GM12878 (cell line): Measurements from ENCODE around the gene NUP85. TPM values are rescaled to one million over a fixed set of nuclear protein-coding genes. Genes with fewer than 3 reads are reported as not detected.

Source experiments
- ATAC-seq: fragments of 200-7000 bp; cut with Tn5 transposase; 3 replicates; pipeline ENCODE4 v1.9.1; 2020; ENCODE audit warnings: mild to moderate bottlenecking, moderate library complexity
- BruUV-seq: library from RNA; stranded (reverse); fragments of 400-500 nt; replicated peaks from 2 replicates; lab custom pipeline; 2021; lab: Mats Ljungman, UMichigan
- CTCF ChIA-PET: fragments of 300-600 bp; sonication (Branson Sonifier 250); formaldehyde crosslinking; extraction: SDS; loops from one replicate; lab custom pipeline; 2021; ENCODE audit warnings: inconsistent platforms; lab: Yijun Ruan, JAX
- POLR2A ChIA-PET: fragments of 350-600 bp; formaldehyde crosslinking; extraction: SDS; loops from one replicate; lab custom pipeline; 2021; ENCODE audit warnings: inconsistent platforms; lab: Charles Lee
- RAD21 ChIA-PET: fragments of 300-600 bp; sonication (Branson Sonifier 250); formaldehyde crosslinking; loops from one replicate; lab custom pipeline; 2023; ENCODE audit warnings: antibody characterized with exemption; ENCODE audit not compliant: unreplicated experiment; lab: Charles Lee
- SMC1A ChIA-PET: fragments of 300-600 bp; sonication (Branson Sonifier 250); formaldehyde crosslinking; loops from one replicate; lab custom pipeline; 2023; ENCODE audit not compliant: unreplicated experiment, uncharacterized antibody; lab: Charles Lee
- DNase-seq: peaks from one replicate; pipeline ENCODE4 v3.0.0-alpha.2; 2011; ENCODE audit warnings: low read depth, low spot score
- FAIRE-seq: peaks from 3 replicates; lab custom pipeline; 2011; peaks lifted over from hg19 to GRCh38; lab: Jason Lieb, UNC
- H2AFZ ChIP-seq: 2 replicates; pipeline ENCODE4 v1.6.0; 2011; ENCODE audit warnings: low read depth, low read length, control low read depth; ENCODE audit not compliant: control insufficient read depth
- H3K27ac ChIP-seq: 2 replicates; pipeline ENCODE4 v1.5.1; 2011; ENCODE audit warnings: control low read depth; ENCODE audit not compliant: control insufficient read depth, insufficient read depth
- H3K27me3 ChIP-seq, 2 experiments: replicated peaks in 1 of 2; 2 replicates each; pipeline versions ENCODE4 v1.6.0 to v1.6.1; 2011; ENCODE audit warnings: low read length in 1 of 2; ENCODE audit not compliant: control insufficient read depth in 2 of 2, insufficient read depth in 2 of 2
- H3K36me3 ChIP-seq, 2 experiments: 2 replicates each; pipeline ENCODE4 v1.5.1; 2011; ENCODE audit warnings: low read length in 1 of 2; ENCODE audit not compliant: control insufficient read depth in 2 of 2, insufficient read depth in 2 of 2
- H3K4me1 ChIP-seq: 2 replicates; pipeline ENCODE4 v1.6.1; 2011; ENCODE audit warnings: mild to moderate bottlenecking, low read length, moderate library complexity, mixed read lengths; ENCODE audit not compliant: control insufficient read depth, insufficient read depth
- H3K4me2 ChIP-seq: 2 replicates; pipeline ENCODE4 v1.6.0; 2011; ENCODE audit warnings: control low read depth; ENCODE audit not compliant: control insufficient read depth, insufficient read depth
- H3K4me3 ChIP-seq: fragments of 200-600 bp; sonication (generic); 2 replicates; pipeline ENCODE4 v1.5.1; 2016
- H3K79me2 ChIP-seq: 2 replicates; pipeline ENCODE4 v1.6.0; 2011; ENCODE audit warnings: low read length; ENCODE audit not compliant: control insufficient read depth, insufficient read depth
- H3K9ac ChIP-seq: 2 replicates; pipeline ENCODE4 v1.8.0; 2011; ENCODE audit warnings: low read length, control low read depth, mixed read lengths; ENCODE audit not compliant: control insufficient read depth, insufficient read depth
- H3K9me3 ChIP-seq: replicated peaks from 3 replicates; pipeline ENCODE4 v1.5.1; 2011; ENCODE audit warnings: mild to moderate bottlenecking, low read length; ENCODE audit not compliant: control insufficient read depth, insufficient read depth
- H4K20me1 ChIP-seq: 2 replicates; pipeline ENCODE4 v1.6.0; 2011; ENCODE audit not compliant: control insufficient read depth, insufficient read depth
- BCL11A ChIP-seq: IDR thresholded peaks from 2 replicates; pipeline ENCODE4 v1.6.1; 2011; ENCODE audit warnings: low read depth, low read length
- CBX3 ChIP-seq: fragments of 200-600 bp; sonication (generic); IDR thresholded peaks from 2 replicates; pipeline ENCODE4 v1.6.1; 2016; ENCODE audit warnings: low read depth, borderline replicate concordance
- CHD1 ChIP-seq: IDR thresholded peaks from 2 replicates; pipeline ENCODE4 v1.6.1; 2012; ENCODE audit warnings: low read depth, low read length, improper control_type of control experiment
- GATAD2B ChIP-seq: fragments of 450-650 bp; conservative IDR thresholded peaks from 2 replicates; pipeline ENCODE4 v1.6.1; 2017; ENCODE audit warnings: low read depth, mild to moderate bottlenecking, moderate library complexity
- KLF5 ChIP-seq: fragments of 450-650 bp; IDR thresholded peaks from 2 replicates; pipeline ENCODE4 v1.6.1; 2014; ENCODE audit warnings: mild to moderate bottlenecking; ENCODE audit not compliant: partially characterized antibody
- NBN ChIP-seq: fragments of 450-650 bp; IDR thresholded peaks from 2 replicates; pipeline ENCODE4 v1.6.1; 2016
- PAX8 ChIP-seq: fragments of 450-650 bp; IDR thresholded peaks from 2 replicates; pipeline ENCODE4 v1.6.1; 2017; ENCODE audit warnings: mild to moderate bottlenecking, moderate library complexity
- POU2F2 ChIP-seq: IDR thresholded peaks from 3 replicates; pipeline ENCODE4 v1.6.1; 2011; ENCODE audit warnings: low read depth, mild to moderate bottlenecking, low read length, borderline replicate concordance
- RB1 ChIP-seq: fragments of 450-650 bp; formaldehyde crosslinking; IDR thresholded peaks from 2 replicates; pipeline ENCODE4 v1.6.1; 2017; ENCODE audit warnings: mild to moderate bottlenecking, borderline replicate concordance
- RELA ChIP-seq: fragments of 450-650 bp; IDR thresholded peaks from 2 replicates; pipeline ENCODE4 v1.8.0; 2014; ENCODE audit warnings: borderline replicate concordance; ENCODE audit not compliant: partially characterized antibody
- RUNX3 ChIP-seq: IDR thresholded peaks from 2 replicates; pipeline ENCODE4 v1.6.1; 2012; ENCODE audit warnings: low read length, inconsistent platforms
- TCF12 ChIP-seq: IDR thresholded peaks from 2 replicates; pipeline ENCODE4 v1.6.1; 2011; ENCODE audit warnings: low read depth, mild to moderate bottlenecking, low read length
- TCF3 ChIP-seq: IDR thresholded peaks from 2 replicates; pipeline ENCODE4 v1.6.1; 2012; ENCODE audit warnings: low read depth, mild to moderate bottlenecking, low read length, borderline replicate concordance; ENCODE audit not compliant: insufficient read depth
- ZBED1 ChIP-seq: IDR thresholded peaks from 2 replicates; pipeline ENCODE4 v1.6.1; 2016; ENCODE audit warnings: borderline replicate concordance
- ZNF207 ChIP-seq: fragments of 450-650 bp; IDR thresholded peaks from 2 replicates; pipeline ENCODE4 v1.6.1; 2014; ENCODE audit warnings: antibody characterized with exemption, mild to moderate bottlenecking, borderline replicate concordance
- ZNF622 ChIP-seq: fragments of 450-650 bp; IDR thresholded peaks from 2 replicates; pipeline ENCODE4 v1.6.1; 2017; ENCODE audit warnings: mild to moderate bottlenecking, inconsistent platforms
- WGBS: methylation state at CpG from one replicate; pipeline ENCODE4 v1.1.6; 2016; ENCODE audit warnings: low lambda C conversion rate; ENCODE audit not compliant: insufficient replicate concordance, insufficient coverage; ENCODE audit errors: missing lambda C conversion rate; 5-methylcytosine and 5-hydroxymethylcytosine counted together
- in situ Hi-C: fragments of 300-500 bp; cut with MboI; formaldehyde crosslinking; loops from 9 replicates; pipeline ENCODE4 v1.14.3; 2018; ENCODE audit warnings: mixed read lengths
- intact Hi-C: fragments of 100-400 bp; cut with micrococcal nuclease; formaldehyde crosslinking; loops from one replicate; pipeline ENCODE4 v1.14.2; 2022; ENCODE audit not compliant: unreplicated experiment
- polyA plus RNA-seq, 11 experiments: library from polyadenylated mRNA; depleted of rRNA in 4 of 11; unstranded in 6 of 11; stranded (reverse) in 5 of 11; fragments of >200 nt; fragmentation: Nextera tagmentation in 4 of 11; fragmentation: Illumina TruSeq in 1 of 11; extraction: Ambion mirVana in 4 of 11; extraction: Trizol in 1 of 11; gene quantifications; 1 replicate in 1 of 11; 2 replicates in 10 of 11; pipeline versions ENCODE4 v1.2.1 to v1.2.3, GENCODE V29; 2011 to 2016; ENCODE audit warnings: inconsistent platforms in 2 of 11, missing spikeins in 2 of 11, low read depth in 1 of 11
- total RNA-seq, 4 experiments: library from RNA; depleted of rRNA in 3 of 4; stranded (reverse); fragments of >200 nt in 3 of 4; fragmentation: Illumina TruSeq in 1 of 4; extraction: Trizol in 1 of 4; gene quantifications; 2 replicates each; pipeline versions ENCODE4 v1.2.1 to v1.2.3, GENCODE V29; 2013 to 2021
- TF ChIP-seq, protein P1 (sequence below): IDR thresholded peaks from 2 replicates; pipeline ENCODE4 v1.6.1; 2012; ENCODE audit warnings: low read depth, low read length, improper control_type of control experiment
- TF ChIP-seq, protein P2 (sequence below): fragments of 450-650 bp; IDR thresholded peaks from 2 replicates; pipeline ENCODE4 v1.6.1; 2017; ENCODE audit warnings: antibody characterized with exemption, mild to moderate bottlenecking, moderate library complexity
- TF ChIP-seq, protein P3 (sequence below): IDR thresholded peaks from 2 replicates; pipeline ENCODE4 v1.6.1; 2012; ENCODE audit warnings: low read depth, low read length, improper control_type of control experiment

NUP85 gene
- total and polyA plus RNA-seq, 10 of the 15 experiments (the other 5 are each of a cell fraction or from before 2014, with no cell fraction given) = 54.0 to 135 (median 95.4) TPM

DNA sequence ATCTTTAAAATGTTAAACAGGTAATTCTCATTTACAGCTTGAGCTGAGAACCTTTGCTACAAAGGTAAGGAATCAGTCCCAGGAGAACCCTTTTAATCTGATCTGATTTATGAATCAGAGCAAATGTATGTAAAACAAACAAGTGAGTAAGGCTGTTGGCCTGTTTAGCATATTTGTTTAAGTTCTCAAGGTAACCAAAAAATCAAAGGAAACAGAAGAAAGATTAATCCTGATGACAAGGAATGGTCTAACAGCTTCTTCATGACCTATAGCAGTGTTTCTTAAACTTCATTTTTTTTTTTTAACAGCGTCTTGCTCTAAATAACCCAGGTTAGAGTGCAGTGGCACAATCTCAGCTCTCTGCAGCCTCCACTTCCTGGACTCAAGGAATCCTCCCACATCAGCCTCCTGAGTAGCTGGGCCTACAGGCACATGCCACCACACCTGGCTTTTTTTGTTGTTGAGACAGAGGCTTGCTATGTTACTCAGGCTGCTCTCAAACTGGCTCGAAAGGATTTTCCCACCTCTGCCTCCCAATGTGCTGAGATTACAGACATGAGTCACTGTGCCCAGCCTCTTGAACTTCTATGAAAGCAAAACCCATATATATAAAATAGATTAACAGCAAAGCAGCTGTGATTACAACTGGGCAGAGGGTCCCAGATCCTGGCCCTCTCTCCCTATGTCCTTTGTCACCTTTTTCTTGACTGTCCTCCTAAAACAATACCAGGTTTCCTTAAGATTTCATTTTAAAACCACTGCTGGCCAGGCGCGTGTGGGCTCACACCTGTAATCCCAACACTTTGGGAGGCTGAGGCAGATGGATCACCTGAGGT lies 46.1 kb upstream of the NUP85 start:
- no peak overlapping the region for H3K4me3 ChIP-seq
- no peaks in the 10 kb centered on the region for H3K27me3 ChIP-seq
- H3K9me3 ChIP-seq = no peaks in the 10 kb centered on the region
- intact Hi-C loops = no loop called here
- H3K79me2 ChIP-seq = no peaks in the 10 kb centered on the region
- H3K4me2 ChIP-seq = no peak overlapping the region
- H3K9ac ChIP-seq = no peak overlapping the region
- SMC1A ChIA-PET = interaction anchor here (0.8 to 1.5 kb wide), 5 partner anchors 9 to 14 kb away, joined by 3 to 4 read pairs (median 3); no protein-coding TSS in a partner anchor
- FAIRE-seq (no peak), DNase-seq (no peak), ATAC-seq (no peak)
- CTCF ChIA-PET = interaction anchor here (0.6 to 2.5 kb wide), 6 partner anchors 12 to 244 kb away, joined by 3 to 10 read pairs (median 3); no protein-coding TSS in a partner anchor
- peaks cover 6% of the 10 kb centered on the region for H3K4me1 ChIP-seq
- POLR2A ChIA-PET = interaction anchor here (0.6 kb wide), 1 partner anchor 53 kb away, joined by 4 read pairs; no protein-coding TSS in a partner anchor
- 63% methylated on average over 4 of the region's 4 CpGs for WGBS
- no TSS peak for BruUV-seq
- no peak overlapping the region for H2AFZ ChIP-seq
- in situ Hi-C loops = no loop called here
- H3K27ac ChIP-seq = no peak overlapping the region
- RAD21 ChIA-PET = interaction anchor here (0.9 kb wide), 1 partner anchor 42 kb away, joined by 4 read pairs; no protein-coding TSS in a partner anchor
- no peaks in the 10 kb centered on the region for H4K20me1 ChIP-seq
- no peaks in the 10 kb centered on the region for H3K36me3 ChIP-seq
- no peak for TF ChIP-seq GATAD2B
- TF ChIP-seq RB1 = no peak
- no peak for TF ChIP-seq RUNX3
- no peak for TF ChIP-seq ZNF207
- TF ChIP-seq TCF12 = no peak
- no peak for TF ChIP-seq RELA
- TF ChIP-seq TCF3 = no peak
- TF ChIP-seq KLF5 = no peak
- no peak for TF ChIP-seq PAX8
- TF ChIP-seq CBX3 = no peak
- no peak for TF ChIP-seq NBN
- TF ChIP-seq, protein P1, sequence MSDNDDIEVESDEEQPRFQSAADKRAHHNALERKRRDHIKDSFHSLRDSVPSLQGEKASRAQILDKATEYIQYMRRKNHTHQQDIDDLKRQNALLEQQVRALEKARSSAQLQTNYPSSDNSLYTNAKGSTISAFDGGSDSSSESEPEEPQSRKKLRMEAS = no peak
- no peak for TF ChIP-seq ZNF622
- TF ChIP-seq, protein P2, sequence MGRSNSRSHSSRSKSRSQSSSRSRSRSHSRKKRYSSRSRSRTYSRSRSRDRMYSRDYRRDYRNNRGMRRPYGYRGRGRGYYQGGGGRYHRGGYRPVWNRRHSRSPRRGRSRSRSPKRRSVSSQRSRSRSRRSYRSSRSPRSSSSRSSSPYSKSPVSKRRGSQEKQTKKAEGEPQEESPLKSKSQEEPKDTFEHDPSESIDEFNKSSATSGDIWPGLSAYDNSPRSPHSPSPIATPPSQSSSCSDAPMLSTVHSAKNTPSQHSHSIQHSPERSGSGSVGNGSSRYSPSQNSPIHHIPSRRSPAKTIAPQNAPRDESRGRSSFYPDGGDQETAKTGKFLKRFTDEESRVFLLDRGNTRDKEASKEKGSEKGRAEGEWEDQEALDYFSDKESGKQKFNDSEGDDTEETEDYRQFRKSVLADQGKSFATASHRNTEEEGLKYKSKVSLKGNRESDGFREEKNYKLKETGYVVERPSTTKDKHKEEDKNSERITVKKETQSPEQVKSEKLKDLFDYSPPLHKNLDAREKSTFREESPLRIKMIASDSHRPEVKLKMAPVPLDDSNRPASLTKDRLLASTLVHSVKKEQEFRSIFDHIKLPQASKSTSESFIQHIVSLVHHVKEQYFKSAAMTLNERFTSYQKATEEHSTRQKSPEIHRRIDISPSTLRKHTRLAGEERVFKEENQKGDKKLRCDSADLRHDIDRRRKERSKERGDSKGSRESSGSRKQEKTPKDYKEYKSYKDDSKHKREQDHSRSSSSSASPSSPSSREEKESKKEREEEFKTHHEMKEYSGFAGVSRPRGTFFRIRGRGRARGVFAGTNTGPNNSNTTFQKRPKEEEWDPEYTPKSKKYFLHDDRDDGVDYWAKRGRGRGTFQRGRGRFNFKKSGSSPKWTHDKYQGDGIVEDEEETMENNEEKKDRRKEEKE = no peak
- no peak for TF ChIP-seq POU2F2
- TF ChIP-seq ZBED1 = no peak
- TF ChIP-seq CHD1 = no peak
- TF ChIP-seq BCL11A = no peak
- TF ChIP-seq, protein P3, sequence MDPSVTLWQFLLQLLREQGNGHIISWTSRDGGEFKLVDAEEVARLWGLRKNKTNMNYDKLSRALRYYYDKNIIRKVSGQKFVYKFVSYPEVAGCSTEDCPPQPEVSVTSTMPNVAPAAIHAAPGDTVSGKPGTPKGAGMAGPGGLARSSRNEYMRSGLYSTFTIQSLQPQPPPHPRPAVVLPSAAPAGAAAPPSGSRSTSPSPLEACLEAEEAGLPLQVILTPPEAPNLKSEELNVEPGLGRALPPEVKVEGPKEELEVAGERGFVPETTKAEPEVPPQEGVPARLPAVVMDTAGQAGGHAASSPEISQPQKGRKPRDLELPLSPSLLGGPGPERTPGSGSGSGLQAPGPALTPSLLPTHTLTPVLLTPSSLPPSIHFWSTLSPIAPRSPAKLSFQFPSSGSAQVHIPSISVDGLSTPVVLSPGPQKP = no peak
